Stimulated activated naive CD8-positive, alpha-beta T cell treated with anti-CD3 and anti-CD28 coated beads, Interleukin-15, amount 100 ng/mL, for 72 hours (primary cell): ENCODE data around the gene APCDD1L.
A peak's percentile ranks its signal among the peaks of the same experiment; 100 is the strongest.
"Not testable (repeated sequence)": the region's sequence is repeated elsewhere in the genome, so short reads cannot be mapped to it uniquely, and the experiment has no call there.

Experiments
- ATAC-seq: fragments of 150-1000 bp; cut with Tn5 transposase; 2 replicates; pipeline ENCODE4 v1.10.0; 2021; ENCODE audit warnings: mild to moderate bottlenecking, moderate library complexity
- DNase-seq, 2 donors: peaks; one replicate each; pipeline ENCODE4 v3.0.0; 2021 to 2022
- H3K27ac Mint-ChIP-seq, 2 donors: one replicate each; pipeline ENCODE4 v1.8.0; 2022; ENCODE audit warnings: mild to moderate bottlenecking in 2 of 2, mixed read lengths in 2 of 2, moderate library complexity in 2 of 2
- H3K27me3 Mint-ChIP-seq: one replicate; pipeline ENCODE4 v1.8.0; 2022; ENCODE audit warnings: mixed read lengths
- H3K4me1 Mint-ChIP-seq: one replicate; pipeline ENCODE4 v1.8.0; 2022; ENCODE audit warnings: mild to moderate bottlenecking, mixed read lengths
- H3K4me3 Mint-ChIP-seq, 2 donors: one replicate each; pipeline ENCODE4 v1.8.0; 2022; ENCODE audit warnings: mild to moderate bottlenecking in 2 of 2, mixed read lengths in 2 of 2, moderate library complexity in 1 of 2
- H3K9me3 Mint-ChIP-seq, 2 donors: one replicate each; pipeline ENCODE4 v1.8.0; 2022; ENCODE audit warnings: mixed read lengths in 2 of 2

APCDD1L gene

GRCh38 chr20:58433759-58434158 is 81.4 kb downstream of the APCDD1L start:
- Mint-ChIP-seq H3K4me3 (no peak overlapping the region), H3K27ac (peak overlapping the region in 1 of 2 donors; percentile 65), H3K4me1 (peaks cover 47% of the 10 kb centered on the region), H3K27me3 (no peaks in the 10 kb centered on the region), H3K9me3 (no peaks in the 10 kb centered on the region)
- DNase-seq, result no peak
- no peak for ATAC-seq

- Mint-ChIP-seq H3K4me1 (peaks cover 43% of the 10 kb centered on the region), H3K27ac (peak overlapping the region; percentile 39 to 52), H3K27me3 (no peaks in the 10 kb centered on the region), H3K9me3 (no peaks in the 10 kb centered on the region), H3K4me3 (no peak overlapping the region)
- ATAC-seq (no peak), DNase-seq (no peak)
Observed at GRCh38 chr20:58433029-58433647, 82.1 kb downstream of the APCDD1L start.

- Mint-ChIP-seq H3K9me3 (no peaks in the 10 kb centered on the region), H3K27ac (peak overlapping the region; percentile 5 to 91), H3K4me1 (peaks cover 36% of the 10 kb centered on the region), H3K4me3 (no peak overlapping the region), H3K27me3 (no peaks in the 10 kb centered on the region)
- DNase-seq (no peak), ATAC-seq (no peak)
Observed at GRCh38 chr20:58432186-58432954, 82.8 kb downstream of the APCDD1L start.

GRCh38 chr20:58431134-58431533 is 84.1 kb downstream of the APCDD1L start:
- H3K4me3 Mint-ChIP-seq, result no peak overlapping the region
- no peaks in the 10 kb centered on the region for H3K27me3 Mint-ChIP-seq
- peaks cover 31% of the 10 kb centered on the region for H3K4me1 Mint-ChIP-seq
- no peaks in the 10 kb centered on the region for H3K9me3 Mint-ChIP-seq
- DNase-seq (no peak), ATAC-seq (no peak)
- H3K27ac Mint-ChIP-seq, result no peak overlapping the region

GRCh38 chr20:58429303-58429702 is 85.9 kb downstream of the APCDD1L start:
- no peak for DNase-seq
- no peaks in the 10 kb centered on the region for H3K9me3 Mint-ChIP-seq
- no peak overlapping the region for H3K4me3 Mint-ChIP-seq
- no peak for ATAC-seq
- peaks cover 33% of the 10 kb centered on the region for H3K4me1 Mint-ChIP-seq
- no peaks in the 10 kb centered on the region for H3K27me3 Mint-ChIP-seq
- no peak overlapping the region for H3K27ac Mint-ChIP-seq

- Mint-ChIP-seq H3K4me3 (no peak overlapping the region), H3K27me3 (no peaks in the 10 kb centered on the region), H3K27ac (peak overlapping the region in 1 of 2 donors; percentile 24), H3K4me1 (peaks cover 36% of the 10 kb centered on the region), H3K9me3 (no peaks in the 10 kb centered on the region)
- DNase-seq (no peak), ATAC-seq (no peak)
Observed at GRCh38 chr20:58428364-58428763, 86.8 kb downstream of the APCDD1L start.

- not testable (repeated sequence) for ATAC-seq, H3K27me3 Mint-ChIP-seq, H3K27ac Mint-ChIP-seq, H3K9me3 Mint-ChIP-seq, H3K4me3 Mint-ChIP-seq, DNase-seq
- H3K4me1 Mint-ChIP-seq, result peaks cover 28% of the 10 kb centered on the region
Observed at GRCh38 chr20:58427571-58427970, 87.6 kb downstream of the APCDD1L start.

GRCh38 chr20:58424218-58424969 is 90.8 kb downstream of the APCDD1L start:
- H3K27ac Mint-ChIP-seq, result peak overlapping the region in 1 of 2 donors; percentile 94
- no peak overlapping the region for H3K4me3 Mint-ChIP-seq
- no peaks in the 10 kb centered on the region for H3K9me3 Mint-ChIP-seq
- ATAC-seq (no peak), DNase-seq (no peak)
- no peaks in the 10 kb centered on the region for H3K27me3 Mint-ChIP-seq
- peaks cover 20% of the 10 kb centered on the region for H3K4me1 Mint-ChIP-seq

GRCh38 chr20:58421497-58421850 is 93.7 kb downstream of the APCDD1L start:
- ATAC-seq (no peak), DNase-seq (no peak)
- Mint-ChIP-seq H3K4me3 (no peak overlapping the region), H3K4me1 (peaks cover 21% of the 10 kb centered on the region), H3K9me3 (no peaks in the 10 kb centered on the region), H3K27ac (peak overlapping the region in 1 of 2 donors; percentile 18), H3K27me3 (no peaks in the 10 kb centered on the region)

GRCh38 chr20:58420798-58421496 is 94.3 kb downstream of the APCDD1L start:
- Mint-ChIP-seq H3K27me3 (no peaks in the 10 kb centered on the region), H3K27ac (no peak overlapping the region), H3K4me3 (no peak overlapping the region), H3K4me1 (peaks cover 27% of the 10 kb centered on the region), H3K9me3 (no peaks in the 10 kb centered on the region)
- no peak for DNase-seq
- ATAC-seq, result no peak

- H3K4me3 Mint-ChIP-seq, result no peak overlapping the region
- DNase-seq (no peak), ATAC-seq (no peak)
- H3K27ac Mint-ChIP-seq, result no peak overlapping the region
- H3K9me3 Mint-ChIP-seq, result no peaks in the 10 kb centered on the region
- peaks cover 28% of the 10 kb centered on the region for H3K4me1 Mint-ChIP-seq
- H3K27me3 Mint-ChIP-seq, result no peaks in the 10 kb centered on the region
Observed at GRCh38 chr20:58418949-58419748, 96.0 kb downstream of the APCDD1L start.

- H3K27me3 Mint-ChIP-seq, result no peaks in the 10 kb centered on the region
- no peak overlapping the region for H3K4me3 Mint-ChIP-seq
- H3K27ac Mint-ChIP-seq, result no peak overlapping the region
- no peak for ATAC-seq
- peaks cover 26% of the 10 kb centered on the region for H3K4me1 Mint-ChIP-seq
- H3K9me3 Mint-ChIP-seq, result no peaks in the 10 kb centered on the region
- no peak for DNase-seq
Observed at GRCh38 chr20:58417438-58417837, 97.8 kb downstream of the APCDD1L start.

- ATAC-seq, result no peak
Observed at GRCh38 chr20:58416835-58417234, 98.4 kb downstream of the APCDD1L start.

GRCh38 chr20:58416057-58416456 is 99.1 kb downstream of the APCDD1L start:
- Mint-ChIP-seq H3K27ac (no peak overlapping the region), H3K27me3 (no peaks in the 10 kb centered on the region), H3K9me3 (no peaks in the 10 kb centered on the region), H3K4me1 (peaks cover 26% of the 10 kb centered on the region), H3K4me3 (no peak overlapping the region)
- ATAC-seq (no peak), DNase-seq (no peak)

More at GRCh38 chr20:58416835-58417234, 98.4 kb downstream of the APCDD1L start:
- DNase-seq, result no peak
- Mint-ChIP-seq H3K9me3 (no peaks in the 10 kb centered on the region), H3K4me1 (peaks cover 26% of the 10 kb centered on the region), H3K27ac (peak overlapping the region; percentile 2 to 13), H3K27me3 (no peaks in the 10 kb centered on the region), H3K4me3 (no peak overlapping the region)

GRCh38 chr20:58414786-58415185 is 100.4 kb downstream of the APCDD1L start:
- H3K4me1 Mint-ChIP-seq, result peaks cover 36% of the 10 kb centered on the region
- ATAC-seq, H3K9me3 Mint-ChIP-seq, H3K27ac Mint-ChIP-seq, H3K27me3 Mint-ChIP-seq, DNase-seq, H3K4me3 Mint-ChIP-seq: not testable (repeated sequence)
